AG09309 (cell line): ENCODE results near the gene PDE9A.

Source experiments
- DNase-seq: peaks from one replicate; pipeline ENCODE4 v3.0.0-alpha.2; 2010; ENCODE audit warnings: low read depth
- H3K4me3 ChIP-seq: 2 replicates; pipeline ENCODE4 v1.5.1; 2011; ENCODE audit warnings: mild to moderate bottlenecking, low read depth, low read length, moderate library complexity; ENCODE audit not compliant: control insufficient read depth
- CTCF ChIP-seq: IDR thresholded peaks from 2 replicates; pipeline ENCODE4 v1.5.1; 2011; ENCODE audit warnings: mild to moderate bottlenecking, low read depth, low read length, inconsistent platforms; ENCODE audit not compliant: insufficient read depth, control insufficient read depth; ENCODE audit errors: missing control alignments

The PDE9A gene

DNA sequence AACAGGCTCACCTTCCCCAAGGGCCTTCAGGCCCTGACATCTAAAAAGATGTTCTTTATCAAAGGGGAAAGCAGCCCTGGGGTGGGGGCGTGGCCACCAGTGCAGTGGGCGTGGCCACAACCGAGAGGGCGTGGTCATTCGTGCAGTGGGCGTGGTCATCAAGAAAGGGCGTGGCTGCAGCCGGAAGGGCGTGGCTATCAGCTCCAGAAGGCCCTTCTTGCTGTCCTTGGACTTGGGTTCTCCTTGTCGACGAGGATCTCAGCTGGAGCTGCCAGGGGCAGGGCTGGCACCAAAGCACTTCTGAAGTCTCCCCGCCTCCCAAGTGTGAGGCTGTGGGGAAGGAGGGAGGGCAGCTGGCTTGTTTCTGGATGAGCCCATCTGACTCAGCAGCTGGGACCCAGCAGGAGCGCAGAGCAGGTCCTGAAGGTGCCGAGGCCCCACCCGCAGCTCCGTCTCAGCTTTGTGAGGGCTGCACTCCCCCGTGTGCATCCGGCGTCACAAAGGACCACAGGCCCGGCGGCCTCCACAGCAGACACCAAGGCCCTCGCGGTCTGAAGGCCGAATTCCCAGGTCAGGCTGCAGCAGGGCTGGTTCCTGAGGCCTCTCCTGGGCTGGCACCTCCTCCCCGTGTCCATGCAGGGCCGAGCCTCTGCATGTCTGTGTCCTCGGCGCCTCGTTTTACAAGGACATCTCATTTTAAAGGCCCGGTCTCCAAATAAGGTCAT is 12.8 kb downstream of the PDE9A start:
- TF ChIP-seq CTCF, result no peak
- H3K4me3 ChIP-seq, result no peak overlapping the region
- DNase-seq, result no peak

DNA sequence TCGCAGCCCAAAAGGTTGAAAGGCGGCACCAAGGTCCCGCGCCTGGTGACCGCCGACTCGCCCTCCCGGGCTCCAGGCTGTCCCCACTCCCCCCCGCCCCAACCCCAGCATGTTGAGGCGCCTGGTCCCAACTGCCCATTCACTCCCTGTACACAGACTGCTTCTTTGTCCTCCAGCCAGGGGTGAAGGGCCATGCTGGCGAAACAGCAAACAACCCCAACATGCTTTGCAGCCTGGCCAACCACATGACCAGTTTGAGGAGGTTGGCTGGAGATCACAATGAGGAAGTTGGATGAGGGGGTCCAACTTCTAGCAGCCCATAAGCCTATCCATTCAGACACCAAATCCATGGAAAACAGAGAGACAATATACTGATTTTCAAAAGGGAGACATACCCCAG is 13.5 kb downstream of the PDE9A start:
- no peak for TF ChIP-seq CTCF
- no peak overlapping the region for H3K4me3 ChIP-seq
- DNase-seq, result no peak

DNA sequence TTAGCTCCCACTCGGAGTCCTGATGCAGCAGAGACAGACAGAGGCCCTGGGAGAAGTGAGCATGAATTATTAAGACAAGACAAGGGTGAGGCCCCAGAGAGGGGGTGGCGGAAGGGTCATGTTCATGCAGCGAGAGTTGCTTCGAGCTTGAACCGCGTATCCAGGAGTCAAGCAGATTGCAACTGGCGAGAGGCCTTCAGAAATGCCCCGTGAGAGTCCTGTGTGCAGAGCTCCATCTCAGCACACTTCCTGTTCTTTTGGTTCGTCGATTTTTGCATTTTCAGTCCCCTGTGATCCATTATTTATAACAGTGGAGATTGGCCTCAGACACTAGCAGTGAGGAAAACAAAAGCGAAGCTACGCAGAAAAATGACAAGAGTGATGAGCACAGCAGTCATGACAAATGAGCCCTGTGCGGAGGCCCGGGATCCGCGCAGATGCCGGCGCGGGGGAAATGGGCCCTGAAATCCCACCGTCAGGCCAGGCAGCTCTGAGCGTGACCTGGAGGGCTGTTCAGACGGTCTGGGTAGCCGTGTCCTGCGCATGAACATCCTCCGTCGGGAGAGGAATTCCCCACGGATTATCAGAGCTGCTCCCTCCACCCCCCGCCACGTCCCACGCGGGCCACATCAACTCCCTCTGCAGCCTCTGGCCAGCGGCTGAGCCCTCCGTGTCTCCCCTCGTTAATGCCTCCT is 15.0 kb downstream of the PDE9A start:
- TF ChIP-seq CTCF, result no peak
- no peak overlapping the region for H3K4me3 ChIP-seq
- no peak for DNase-seq

DNA sequence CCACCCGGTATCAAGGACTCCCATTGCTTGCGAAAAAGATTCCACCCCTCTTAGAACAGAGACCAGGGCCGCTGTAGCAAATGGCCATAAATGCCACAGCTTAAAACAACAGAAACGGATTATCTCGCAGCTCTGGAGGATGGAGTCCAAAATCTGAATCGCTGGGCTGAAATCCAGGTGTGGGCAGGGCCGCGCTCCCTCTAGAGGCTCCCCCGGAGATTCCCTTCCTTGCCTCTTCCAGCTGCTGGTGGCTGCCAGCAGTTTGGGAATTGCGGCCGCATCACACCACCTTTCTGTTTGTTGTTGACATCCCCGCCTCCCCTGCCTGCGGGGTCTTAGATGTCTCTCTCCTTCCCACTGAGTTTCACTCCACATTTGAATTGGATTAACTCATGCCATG is 15.6 kb downstream of the PDE9A start:
- no peak for DNase-seq
- H3K4me3 ChIP-seq, result no peak overlapping the region

GRCh38 chr21:42670058-42670880 is 16.8 kb downstream of the PDE9A start:
- no peak overlapping the region for H3K4me3 ChIP-seq
- no peak for DNase-seq
- TF ChIP-seq CTCF, result no peak

More for the DNA sequence above, 15.6 kb downstream of the PDE9A start:
- no peak for TF ChIP-seq CTCF

DNA sequence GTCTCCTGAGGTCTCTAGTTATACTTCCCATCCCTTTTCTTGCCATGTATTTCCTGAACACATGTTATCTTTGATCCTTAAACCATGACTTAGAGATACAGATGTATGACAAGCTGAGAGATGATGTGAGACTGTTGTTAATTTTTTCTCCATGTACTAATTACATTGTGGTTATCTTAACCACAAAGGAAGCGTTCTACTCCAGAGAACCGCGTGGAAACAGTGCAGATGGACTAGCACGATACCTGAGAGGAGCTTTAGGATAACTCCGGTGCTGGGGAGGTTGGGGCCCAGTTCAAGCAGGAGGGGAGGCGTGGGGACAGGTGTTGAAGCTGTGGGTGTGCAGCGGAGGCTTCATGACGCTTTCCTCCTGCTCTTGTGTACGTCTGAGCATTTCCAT is 17.5 kb downstream of the PDE9A start:
- no peak for DNase-seq
- TF ChIP-seq CTCF, result no peak
- no peak overlapping the region for H3K4me3 ChIP-seq
